GM21515 (cell line): ENCODE data around the gene MYH11.
"Not testable (repeated sequence)": the region's sequence is repeated elsewhere in the genome, so short reads cannot be mapped to it uniquely, and the experiment has no call there.

Experiments
- ATAC-seq: cut with Tn5 transposase; IDR thresholded peaks from one replicate; pipeline ENCODE4 v1.9.1; 2021; ENCODE audit not compliant: unreplicated experiment

The MYH11 gene

GRCh38 chr16:15689290-15689689, 167.5 kb downstream of the MYH11 start:
- ATAC-seq, result no peak

GRCh38 chr16:15686287-15686686, 170.5 kb downstream of the MYH11 start:
- ATAC-seq, result no peak

DNA sequence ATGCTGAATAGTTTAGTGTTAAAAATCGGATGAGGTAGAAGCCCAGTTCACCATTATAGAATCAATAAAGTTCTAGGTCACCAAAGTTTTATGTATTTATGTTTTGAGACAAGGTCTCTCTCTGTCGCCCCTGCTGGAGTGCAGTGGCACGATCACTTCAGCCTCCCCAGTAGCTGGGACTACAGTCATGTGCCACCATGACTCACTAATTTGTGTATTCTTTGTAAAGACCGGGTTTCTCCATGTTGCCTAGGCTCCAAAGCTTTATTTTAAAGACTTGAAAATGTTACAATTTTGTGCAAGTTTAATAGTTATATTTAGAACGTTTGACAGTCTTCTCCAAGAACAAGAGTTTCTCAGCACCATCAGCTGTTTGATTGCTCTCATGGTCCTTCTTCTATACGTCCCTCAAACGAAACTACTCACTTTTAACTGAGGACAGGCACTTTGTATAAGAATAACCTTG, 174.7 kb downstream of the MYH11 start:
- no peak for ATAC-seq

DNA sequence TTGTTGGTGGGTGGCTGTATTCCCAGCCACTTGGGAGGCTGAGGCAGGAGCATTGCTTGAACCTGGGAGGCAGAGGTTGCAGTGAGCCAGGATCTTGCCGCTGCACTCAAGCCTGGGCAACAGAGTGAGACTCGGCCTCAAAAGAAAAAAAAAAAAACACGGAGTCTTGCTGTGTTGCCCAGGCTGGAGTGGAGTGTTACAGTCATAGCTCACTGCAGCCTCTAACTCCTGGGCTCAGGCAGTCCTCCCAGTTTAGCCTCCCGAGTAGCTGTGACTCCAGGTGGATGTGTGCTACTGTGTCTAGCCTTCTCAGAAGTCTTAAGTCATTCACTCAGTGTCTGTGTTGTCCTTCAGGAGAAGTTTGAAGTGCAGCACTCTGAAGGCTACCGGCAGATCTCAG, 179.4 kb downstream of the MYH11 start:
- ATAC-seq, result no peak

GRCh38 chr16:15676506-15676905, 180.3 kb downstream of the MYH11 start:
- ATAC-seq, result no peak

GRCh38 chr16:15674571-15674970, 182.3 kb downstream of the MYH11 start:
- no peak for ATAC-seq

- no peak for ATAC-seq
Observed at GRCh38 chr16:15672514-15673167, 184.2 kb downstream of the MYH11 start.

DNA sequence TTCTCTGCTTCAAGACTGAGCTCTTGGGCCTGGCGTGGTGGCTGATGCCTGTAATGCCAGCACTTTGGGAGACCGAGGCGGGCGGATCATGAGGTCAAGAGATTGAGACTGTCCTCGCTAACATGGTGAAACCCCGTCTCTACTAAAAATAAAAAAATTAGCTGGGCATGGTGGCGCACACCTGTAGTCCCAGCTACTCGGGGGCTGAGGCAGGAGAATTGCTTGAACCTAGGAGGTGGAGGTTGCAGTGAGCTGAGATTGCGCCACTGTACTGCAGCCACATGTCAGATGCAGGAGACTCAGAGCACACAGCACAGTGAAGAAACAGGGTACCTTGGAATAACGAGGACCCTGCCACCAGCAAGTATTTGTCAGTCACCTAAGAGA, 184.7 kb downstream of the MYH11 start:
- ATAC-seq, result not testable (repeated sequence)

DNA sequence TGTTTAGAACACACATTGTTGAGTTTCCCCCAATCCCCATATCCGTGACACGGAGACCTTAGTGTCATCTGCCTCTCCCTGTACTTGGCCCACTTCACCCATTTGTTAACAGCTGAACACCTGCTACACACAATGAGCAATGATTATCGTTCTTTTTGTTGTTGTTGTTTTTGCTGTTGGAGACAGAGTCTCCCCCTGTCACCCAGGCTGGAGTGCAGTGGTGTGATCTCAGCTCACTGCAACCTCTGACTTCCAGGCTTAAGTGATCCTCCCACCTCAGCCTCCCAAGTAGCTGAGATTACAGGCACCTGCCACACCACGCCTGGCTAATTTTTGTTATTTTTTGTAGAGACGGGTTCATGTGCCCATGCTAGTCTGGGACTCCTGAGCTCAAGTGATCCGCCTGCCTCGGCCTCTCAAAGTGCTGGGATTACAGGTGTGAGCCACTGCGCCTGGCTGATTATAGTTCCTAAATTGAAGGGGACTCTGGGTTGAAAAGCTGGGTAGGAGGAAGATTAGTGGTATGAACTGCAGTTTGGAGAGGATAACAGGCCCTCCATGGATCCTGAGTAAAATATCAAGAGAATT, 185.2 kb downstream of the MYH11 start:
- ATAC-seq, result no peak

GRCh38 chr16:15667091-15667742, 189.6 kb downstream of the MYH11 start:
- no peak for ATAC-seq

- no peak for ATAC-seq
Observed at GRCh38 chr16:15665107-15665506, 191.7 kb downstream of the MYH11 start.

DNA sequence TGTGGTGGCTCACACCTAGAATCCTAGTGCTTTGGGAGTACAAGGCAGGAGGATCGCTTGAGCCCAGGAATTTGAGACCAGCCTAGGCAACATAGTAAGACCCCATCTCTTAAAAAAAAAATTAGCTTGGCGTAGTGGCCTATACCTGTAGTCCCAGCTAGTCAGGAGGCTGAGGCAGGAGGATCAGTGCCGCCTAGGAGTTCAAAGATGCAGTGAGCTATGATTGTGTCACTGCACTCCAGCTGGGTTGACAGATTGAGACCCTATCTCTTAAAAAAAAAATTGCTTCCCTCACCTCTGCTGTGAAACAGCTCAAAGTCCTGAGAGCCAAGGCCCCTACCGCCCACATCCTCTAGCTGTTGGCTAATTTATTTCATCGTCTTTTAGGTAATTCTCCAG, 196.6 kb downstream of the MYH11 start:
- no peak for ATAC-seq

DNA sequence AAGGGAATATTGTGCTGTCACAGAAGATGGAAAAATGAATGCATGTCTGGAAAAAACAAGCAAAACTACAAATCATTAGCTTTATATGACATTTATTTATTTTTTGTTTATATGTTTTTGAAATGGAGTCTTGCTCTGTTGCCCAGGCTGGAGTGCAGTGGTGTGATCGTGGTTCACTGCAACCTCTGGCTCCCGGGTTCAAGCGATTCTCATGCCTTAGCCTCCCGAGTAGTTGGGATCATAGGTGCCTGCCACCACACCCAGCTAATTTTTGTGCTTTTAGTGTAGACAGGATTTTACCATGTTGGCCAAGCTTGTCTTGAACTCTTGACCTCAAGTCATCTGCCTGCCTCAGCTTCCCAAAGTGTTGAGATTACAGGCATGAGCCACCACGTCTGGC, 198.3 kb downstream of the MYH11 start:
- no peak for ATAC-seq

- no peak for ATAC-seq
Observed at GRCh38 chr16:15658149-15658548, 198.7 kb downstream of the MYH11 start.

DNA sequence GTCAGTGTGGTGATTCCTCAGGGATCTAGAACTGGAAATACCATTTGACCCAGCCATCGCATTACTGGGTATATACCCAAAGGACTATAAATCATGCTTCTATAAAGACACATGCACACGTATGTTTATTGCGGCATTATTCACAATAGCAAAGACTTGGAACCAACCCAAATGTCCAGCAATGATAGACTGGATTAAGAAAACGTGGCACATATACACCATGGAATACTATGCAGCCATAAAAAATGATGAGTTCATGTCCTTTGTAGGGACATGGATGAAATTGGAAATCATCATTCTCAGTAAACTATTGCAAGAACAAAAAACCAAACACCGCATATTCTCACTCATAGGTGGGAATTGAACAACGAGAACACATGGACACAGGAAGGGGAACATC, 201.3 kb downstream of the MYH11 start:
- ATAC-seq, result not testable (repeated sequence)

DNA sequence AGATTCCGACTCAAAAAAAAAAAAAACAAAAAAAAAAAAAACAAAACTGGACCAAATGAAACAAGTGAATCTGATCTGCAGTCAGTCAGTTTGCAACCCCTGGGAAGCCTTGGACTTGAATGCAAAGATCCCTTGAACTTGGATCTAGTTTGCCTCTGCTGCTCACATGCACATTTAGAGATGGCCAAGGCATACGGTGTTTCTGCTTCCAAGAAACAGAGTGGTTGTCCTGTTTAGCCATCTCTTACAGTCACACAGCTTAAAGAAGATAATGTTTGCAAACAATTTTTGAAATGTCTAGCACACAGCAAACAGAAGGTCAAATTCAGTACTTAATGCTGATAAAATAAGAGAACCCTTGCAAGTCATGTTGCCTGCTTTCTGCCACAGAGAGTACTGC, 202.2 kb downstream of the MYH11 start:
- ATAC-seq, result no peak

DNA sequence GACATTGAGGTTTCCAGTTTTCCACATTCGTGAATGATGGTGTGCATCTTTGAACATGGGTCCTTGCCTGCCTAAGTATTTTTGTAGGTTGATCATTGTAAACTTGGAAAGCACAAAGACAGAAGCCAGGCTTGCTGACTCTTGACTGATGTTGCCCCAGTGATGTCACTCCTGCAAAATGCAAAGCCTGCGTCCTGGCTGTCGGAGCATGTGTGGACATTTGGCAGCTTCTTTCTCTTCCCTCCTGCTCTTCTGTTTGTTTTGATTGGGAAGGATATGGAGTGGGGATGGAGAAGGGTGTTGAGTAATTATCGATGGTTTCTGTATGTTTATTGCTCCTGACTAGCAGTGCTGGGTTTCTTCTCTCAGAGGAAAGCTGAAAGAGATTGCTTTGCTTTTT, 203.6 kb downstream of the MYH11 start:
- no peak for ATAC-seq
